GM21360 (cell line): ENCODE results near the gene C7orf57.

Source experiments
- ATAC-seq: cut with Tn5 transposase; IDR thresholded peaks from one replicate; pipeline ENCODE4 v1.9.1; 2021; ENCODE audit warnings: mild to moderate bottlenecking, moderate library complexity; ENCODE audit not compliant: unreplicated experiment

The C7orf57 gene

DNA sequence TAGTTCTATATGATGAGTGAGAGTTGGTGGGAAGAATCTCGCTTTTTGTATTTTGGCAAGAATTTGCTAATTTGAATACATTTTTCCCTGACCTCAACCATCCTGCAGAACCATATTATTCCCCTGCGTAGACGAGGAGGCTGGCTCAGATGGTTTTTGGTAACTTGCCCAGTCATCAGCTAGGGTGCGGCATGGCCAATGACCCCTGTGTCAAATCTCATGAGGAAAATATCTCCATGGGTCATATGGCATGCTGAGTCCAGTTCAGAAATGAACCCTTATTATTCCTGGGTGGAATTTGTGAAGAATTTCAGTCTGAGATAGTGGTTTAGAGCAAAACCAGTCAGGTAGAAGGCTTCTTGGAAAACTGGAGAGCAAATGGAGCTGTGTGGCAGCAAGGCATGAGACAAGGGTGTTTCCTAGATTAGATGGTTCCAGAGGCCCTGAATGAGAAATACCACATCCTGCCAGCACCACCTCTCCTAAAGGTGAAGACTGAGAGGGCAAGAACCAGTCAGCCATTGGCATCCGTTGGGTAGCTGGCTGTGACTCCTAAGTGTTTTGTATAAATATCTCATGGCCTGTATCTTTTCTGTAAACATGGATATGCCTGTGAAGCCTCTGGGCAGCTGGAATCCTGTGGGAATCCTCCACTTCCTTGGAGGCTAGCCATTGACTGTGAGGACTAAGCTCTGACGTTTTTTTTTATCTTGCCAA lies 47.9 kb downstream of the C7orf57 start:
- ATAC-seq = no peak

- peak; percentile 70 for ATAC-seq
These were observed 49.5 kb downstream of the C7orf57 start for GRCh38 chr7:48084727-48085432.

GRCh38 chr7:48085433-48085791 lies 50.1 kb downstream of the C7orf57 start:
- ATAC-seq = no peak

DNA sequence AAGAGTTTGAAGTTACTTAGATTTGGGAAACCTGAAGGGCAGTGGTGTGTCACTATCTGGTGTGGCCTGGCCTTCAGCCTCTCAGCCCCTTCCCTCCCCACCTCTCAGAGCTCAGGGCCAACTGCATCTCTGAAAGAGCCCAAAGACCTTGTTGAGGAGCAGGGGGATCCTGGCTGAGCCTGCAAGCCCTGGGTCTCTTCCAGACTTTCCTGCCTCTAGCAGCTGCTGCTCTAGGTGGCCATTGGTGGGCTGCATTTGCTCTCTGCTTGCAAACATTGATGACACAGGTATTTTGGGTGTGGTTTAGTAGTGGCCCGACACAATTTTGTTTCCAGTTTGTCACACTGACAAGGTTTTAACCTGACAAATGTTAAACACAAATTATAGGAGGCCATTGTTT lies 50.6 kb downstream of the C7orf57 start:
- no peak for ATAC-seq

- ATAC-seq = peak; percentile 18
These were observed 52.0 kb downstream of the C7orf57 start for GRCh38 chr7:48087349-48087748.

DNA sequence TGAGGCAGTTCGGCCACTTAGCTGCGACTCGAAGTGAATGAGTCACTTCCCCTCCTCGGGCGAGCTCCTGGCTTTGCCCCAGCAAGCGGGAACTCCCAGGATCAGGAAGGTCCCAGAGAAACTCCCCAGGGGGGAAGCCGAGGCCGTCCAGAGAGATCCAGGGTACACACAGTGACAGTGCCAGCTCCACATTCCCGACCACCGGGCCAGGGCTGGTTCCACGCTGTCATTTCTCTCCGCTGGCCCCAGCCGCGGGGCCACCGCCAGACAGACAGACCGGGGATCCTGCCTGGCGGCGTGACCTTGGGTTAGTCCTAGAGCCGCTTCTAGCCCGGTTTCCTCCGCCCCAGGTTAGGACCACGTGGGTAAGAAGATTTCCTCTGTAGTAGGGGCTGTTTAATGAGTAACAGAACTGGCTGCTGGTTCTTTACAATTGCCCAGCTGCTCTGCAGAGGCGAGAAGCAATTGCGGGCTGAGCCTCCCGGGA lies 53.3 kb downstream of the C7orf57 start:
- ATAC-seq = peak; percentile 42

DNA sequence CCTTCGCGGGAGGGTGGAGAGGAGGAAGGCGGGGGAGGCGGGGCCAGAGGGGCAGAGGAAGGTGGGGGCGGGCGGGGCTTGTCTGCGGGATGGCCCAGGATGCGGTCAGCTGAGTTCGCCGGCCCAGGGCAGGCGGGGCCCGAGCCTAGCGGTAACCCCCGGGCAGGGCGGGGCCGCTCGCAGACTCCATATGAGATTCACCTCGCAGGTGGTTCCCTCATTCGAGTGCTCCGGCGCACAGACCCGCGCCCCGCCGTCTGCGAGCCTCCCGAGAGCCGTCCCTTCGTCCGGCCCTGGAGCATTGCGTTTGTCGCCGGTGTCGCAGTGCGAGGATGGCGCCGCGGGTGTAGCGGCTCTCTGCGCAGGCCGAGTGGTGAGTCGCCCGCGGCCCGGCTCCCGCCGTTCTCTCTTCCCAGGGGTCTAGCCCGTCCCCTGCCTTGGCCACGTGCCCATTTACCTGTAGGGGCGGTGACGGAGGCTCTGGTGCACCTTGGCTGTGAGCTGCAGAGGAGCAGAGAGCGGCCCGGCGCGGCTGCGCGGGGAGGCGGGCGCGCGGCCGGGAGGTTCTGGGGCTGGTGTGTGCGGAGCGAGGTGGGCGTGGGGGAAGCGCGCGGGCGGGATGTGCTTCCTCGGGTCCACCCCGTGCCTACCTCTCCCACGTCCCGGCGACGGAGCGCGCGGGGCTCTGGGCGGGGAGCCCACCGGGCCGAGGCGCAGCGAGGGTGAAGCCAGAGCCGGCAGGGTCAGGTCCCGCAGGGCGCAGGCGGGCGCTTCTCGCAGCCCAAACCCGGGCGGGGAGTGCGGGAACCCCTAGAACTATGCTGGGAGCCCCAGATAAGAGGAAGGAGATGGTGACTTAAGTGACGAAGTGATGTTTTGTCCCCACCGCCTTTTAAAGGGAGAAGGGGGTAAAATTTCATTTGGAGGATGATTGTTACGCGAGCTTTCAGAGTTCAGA lies 54.0 kb downstream of the C7orf57 start, which contains the start of gene UPP1:
UPP1 (plus strand) TSS at position 220 of the 958 bp plus-strand sequence. CDS start 5,519 bp downstream, outside the sequence.
- peak; percentile 53 for ATAC-seq

GRCh38 chr7:48090095-48090805 lies 54.9 kb downstream of the C7orf57 start:
- ATAC-seq = no peak

DNA sequence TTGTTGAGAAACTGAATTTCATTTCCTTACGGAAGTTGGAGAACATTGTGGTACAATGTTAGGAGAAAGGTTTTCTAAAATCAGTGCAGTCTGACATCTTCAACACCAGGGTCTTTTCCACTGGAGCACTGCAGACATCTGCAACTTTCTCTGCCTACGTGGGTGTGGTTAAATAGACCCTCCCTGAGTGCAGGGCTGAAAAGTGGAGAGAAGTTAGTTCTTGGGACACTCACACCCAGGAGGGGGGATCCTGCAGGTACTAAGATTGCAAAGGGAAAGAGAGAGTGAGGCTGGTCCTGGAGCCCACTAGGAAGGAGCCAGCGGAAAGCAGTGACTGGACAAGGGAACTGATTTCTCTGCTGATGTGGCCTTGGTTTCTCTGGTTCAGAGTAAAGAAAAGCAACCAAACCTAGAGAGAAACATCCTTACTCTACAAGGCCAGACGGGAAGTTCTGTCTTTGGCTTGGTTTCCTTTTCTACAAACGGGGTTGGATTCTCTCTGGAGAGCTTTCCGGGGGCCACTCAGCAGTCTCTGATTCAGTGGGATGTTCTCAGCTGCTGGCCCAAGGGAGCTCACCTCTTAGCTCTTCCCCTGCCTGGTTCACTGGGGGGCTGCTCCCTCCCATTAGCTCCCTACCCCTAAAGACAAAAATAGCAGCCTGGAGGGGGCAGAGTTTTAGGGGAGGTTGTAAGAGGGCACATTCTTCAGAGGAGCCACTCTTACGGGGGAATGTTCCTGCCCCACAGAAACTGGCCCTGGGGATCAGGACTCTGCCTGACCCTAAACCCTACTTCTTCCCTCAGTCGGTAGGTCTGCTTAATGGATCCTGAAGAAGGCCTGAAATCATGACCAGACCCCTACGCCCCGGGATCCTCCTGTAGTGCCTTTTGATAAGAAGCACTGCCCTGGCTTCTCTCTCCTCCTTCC lies 56.4 kb downstream of the C7orf57 start:
- no peak for ATAC-seq

- no peak for ATAC-seq
These were observed 59.5 kb downstream of the C7orf57 start for GRCh38 chr7:48094861-48095293.

DNA sequence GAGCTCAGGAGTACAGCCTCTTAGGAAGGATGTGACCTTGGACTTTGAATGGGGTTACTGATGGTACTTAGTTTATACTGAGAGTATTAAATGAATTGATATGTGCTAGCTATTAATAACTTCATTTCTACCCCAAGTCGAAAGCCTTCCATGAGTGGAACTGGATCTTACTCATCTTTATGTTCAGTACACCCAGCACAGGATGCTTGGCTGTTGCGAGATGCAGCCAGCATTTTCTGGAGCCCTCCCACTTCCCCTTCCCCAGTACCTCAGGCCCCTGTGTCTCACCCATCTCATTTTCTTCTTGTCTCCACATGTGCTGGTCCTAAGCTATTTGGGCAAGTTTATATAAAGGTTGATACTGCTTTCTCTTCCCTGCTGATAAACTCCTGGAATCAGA lies 60.9 kb downstream of the C7orf57 start:
- ATAC-seq = no peak

DNA sequence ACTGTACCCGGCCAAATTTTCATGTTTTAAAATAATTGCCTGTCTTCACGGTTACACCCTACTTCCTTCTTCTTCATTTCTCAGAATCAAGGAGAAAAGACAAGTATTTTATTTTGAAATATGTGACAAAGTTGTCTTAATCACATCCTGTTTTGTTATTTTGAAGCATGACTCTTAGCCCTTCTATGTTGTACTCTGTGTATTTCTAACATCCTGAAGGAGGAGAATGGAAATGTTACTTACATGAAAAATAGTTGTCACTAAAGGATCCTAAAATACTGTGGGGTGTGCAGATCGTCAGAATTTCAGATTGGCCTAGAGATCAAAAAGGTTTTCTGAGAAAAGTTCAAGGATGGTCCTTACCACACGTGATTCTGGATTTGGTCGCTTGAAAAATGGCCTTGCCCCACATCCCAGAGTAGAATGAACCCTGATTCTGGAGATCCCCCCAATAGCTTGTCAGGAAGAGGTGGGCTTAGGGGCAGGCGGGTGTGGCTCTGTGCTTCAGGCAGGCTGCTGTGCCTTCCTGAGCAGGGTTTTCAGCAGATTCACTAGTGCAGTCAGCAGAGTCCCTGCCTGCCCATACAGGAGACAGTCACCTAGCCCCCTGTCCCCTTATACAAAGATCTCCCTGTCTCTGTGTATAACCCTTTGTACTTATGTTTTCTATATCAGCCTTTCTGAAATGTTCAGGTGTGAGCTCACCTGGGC lies 62.3 kb downstream of the C7orf57 start:
- no peak for ATAC-seq

- ATAC-seq = no peak
These were observed 63.5 kb downstream of the C7orf57 start for GRCh38 chr7:48098846-48099245.

- ATAC-seq = no peak
These were observed 64.4 kb downstream of the C7orf57 start for GRCh38 chr7:48099781-48100180.

DNA sequence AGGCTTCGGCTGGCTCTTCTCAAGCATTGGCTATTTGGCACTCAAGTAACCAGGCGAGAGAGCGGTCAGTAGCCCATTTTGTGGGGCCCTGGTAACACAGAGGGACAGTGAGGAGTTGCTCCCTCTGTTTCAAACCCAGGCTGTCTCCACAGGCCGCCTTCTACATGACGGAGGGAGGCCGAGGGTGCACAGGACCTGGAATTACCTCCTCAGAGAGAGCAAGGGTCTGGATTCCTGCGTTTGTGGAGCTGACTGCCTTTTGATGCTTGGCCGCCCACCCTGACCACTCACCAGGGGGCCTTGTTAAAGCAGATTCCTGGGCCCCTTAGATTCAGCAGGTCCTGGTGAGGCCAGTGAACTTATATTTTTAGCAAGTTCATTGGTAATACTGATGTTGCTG lies 66.0 kb downstream of the C7orf57 start:
- no peak for ATAC-seq

- ATAC-seq = no peak
These were observed 66.6 kb downstream of the C7orf57 start for GRCh38 chr7:48101968-48102367.

DNA sequence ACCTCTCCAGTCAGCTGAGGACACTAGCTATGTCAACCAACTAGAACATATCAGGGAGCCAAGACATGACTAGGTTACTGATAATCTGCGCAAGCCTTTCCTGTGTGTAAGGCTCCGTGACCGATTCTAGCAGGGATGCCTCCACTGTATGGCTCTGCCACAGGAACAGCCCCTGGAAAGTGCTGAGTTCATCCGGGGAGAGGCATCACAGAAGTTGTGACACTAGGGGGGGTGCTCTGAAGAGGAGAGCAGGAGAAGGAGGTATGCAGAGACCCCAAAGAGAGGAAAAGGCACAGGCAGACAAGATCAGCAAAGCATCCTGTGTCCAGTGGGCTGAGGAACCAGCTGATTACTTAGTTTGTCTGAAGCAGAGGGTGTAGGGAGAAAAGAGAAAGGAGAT lies 67.2 kb downstream of the C7orf57 start:
- ATAC-seq = no peak

DNA sequence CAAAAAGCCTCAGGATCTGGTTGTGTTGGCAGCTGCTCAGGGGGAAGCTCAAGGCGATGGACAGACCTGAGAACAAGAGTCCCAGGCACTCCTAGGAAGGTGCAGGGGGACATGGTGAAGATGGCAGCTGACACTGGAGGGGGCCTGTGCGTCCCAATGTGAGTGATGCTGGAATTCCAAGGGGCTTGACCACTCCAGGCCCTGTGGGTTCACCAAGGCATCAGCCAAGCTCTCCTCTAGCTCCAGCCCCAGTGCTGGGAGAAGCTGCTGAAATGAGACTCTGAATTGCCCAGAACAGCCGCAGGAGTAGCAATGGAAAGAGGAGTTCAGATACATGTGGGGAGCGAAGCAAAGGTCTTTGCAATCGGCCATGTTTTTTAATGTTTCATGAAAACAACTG lies 69.7 kb downstream of the C7orf57 start:
- no peak for ATAC-seq
